AG08396 (cell line): ENCODE results near the gene MLC1.
A peak's percentile ranks its signal among the peaks of the same experiment; 100 is the strongest.

Source experiments
- DNase-seq: peaks from one replicate; pipeline ENCODE4 v3.0.0; 2012; ENCODE audit warnings: low spot score, mixed read lengths

MLC1 gene

DNA sequence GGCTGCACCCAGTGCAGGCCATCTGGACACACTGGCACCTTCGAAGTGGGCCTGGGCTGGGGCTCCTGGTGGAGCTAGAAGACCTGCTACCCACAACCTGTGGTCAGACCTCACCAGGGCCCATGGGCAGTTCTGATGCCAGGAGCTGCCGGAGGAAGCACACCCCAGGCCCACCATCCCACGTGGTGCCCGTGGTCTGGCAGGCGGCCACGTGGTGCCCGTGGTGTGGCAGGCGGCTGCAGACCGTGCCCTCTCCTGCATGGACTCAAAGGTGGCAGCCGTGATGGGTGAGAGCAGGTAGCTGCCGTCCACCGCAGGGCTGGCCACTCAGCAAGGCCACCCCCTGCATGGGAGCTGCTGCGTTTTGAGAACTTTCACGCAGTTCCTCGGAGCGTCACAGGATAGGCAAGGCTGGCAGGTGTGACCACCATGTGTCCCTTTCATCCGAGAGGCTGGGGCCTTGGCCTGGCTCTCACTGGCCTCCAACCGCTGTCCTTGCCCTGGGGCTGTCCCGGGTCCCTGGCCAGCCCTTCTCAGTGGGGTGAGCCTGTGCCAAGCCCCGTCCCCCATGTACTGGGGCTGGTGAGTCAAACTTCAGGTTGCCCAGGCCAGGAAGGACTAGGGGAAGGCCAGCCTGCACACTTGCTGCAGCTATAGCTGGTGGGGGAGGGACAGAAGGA, 68.8 kb downstream of the MLC1 start:
- DNase-seq: no peak

DNA sequence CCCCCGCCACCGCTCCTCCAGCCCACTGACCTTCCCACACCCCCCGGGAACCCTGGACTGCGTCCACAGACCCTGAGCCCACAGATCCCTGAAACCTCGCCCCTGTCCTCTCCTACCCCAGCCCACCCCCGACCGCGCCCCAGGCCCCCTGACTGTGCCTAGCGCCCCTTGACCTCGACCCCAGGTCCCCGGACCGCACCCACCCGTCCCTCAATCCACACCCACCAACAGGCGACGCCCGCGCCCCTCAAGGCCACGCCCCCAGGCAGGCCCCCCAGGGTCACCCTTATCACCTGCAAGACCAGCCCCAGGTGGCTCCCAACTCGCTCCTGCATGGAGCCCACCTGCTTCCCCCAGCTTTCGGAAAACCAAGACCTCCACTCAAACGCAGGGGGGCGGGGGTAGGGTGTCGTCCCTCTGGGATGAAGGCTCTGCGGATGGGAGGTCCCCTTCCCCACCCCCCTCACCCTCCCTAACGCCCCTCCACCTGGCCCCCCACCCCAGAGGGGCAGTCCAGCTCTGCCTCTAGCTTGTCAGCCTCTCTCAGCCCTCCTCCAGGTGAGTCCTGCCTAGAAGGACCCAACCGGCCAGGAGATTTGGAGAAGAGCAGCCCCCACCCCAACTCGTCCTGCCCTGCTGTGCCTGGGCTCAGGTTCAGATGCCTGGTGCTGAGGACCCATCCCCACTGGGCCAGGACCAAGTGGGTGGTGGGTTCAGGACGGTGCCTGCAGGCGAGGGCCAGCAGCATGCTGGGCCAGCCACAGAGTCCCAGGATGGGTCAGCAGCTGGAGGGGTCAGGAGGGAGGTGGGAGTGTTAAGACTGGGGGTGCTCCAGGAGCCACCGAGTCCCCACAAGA, 69.5 kb downstream of the MLC1 start:
- no peak for DNase-seq

GRCh38 chr22:50014655-50015401, 70.4 kb downstream of the MLC1 start:
- DNase-seq: no peak

- DNase-seq: no peak
Measured at GRCh38 chr22:50014053-50014501, 71.1 kb downstream of the MLC1 start.

GRCh38 chr22:50012211-50013181, 72.7 kb downstream of the MLC1 start, which contains the start of gene IL17REL:
TSS of gene IL17REL (minus strand) at chr22:50012765. CDS start at chr22:50012646, 119 bp downstream.
- peak; percentile 73 for DNase-seq

GRCh38 chr22:50011447-50012210, 73.6 kb downstream of the MLC1 start:
- no peak for DNase-seq

DNA sequence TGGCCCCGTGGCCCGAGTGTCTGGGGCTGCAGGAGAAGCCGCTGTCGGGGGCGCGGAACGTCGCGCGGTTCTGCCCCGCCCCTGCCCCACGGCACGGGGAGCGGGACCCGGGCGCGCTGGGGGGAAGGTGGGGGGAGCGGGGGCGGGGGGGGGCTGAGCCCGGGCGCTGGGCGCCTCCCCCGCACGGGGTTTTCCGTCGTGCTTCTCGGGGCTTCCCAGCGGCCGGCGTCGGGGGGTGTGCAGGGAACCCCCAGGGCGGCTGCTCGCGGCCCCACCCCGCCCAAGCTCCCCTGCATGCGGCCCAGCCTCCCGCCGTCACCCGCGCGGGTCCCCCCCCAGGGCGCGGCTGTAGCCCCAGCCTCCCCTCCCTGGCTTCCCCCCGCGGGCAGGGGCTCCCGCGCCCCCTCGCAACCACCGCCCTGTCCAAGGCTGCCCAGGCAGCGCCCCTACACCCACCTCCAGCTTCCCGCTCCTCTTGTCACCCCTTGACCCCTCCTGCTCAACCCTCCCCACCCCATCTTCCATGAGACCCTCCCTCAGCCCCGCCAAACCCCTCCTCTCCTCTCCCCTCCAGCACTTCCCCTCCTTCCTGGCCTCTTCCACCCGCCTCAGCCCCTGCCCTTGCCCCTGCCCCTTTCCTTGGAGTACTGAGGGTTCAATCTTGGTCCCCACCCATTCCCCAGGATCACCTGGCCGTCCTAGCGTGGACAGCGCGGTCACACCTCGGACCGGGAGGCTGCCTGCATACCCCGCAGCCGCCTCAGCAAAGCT, 74.4 kb downstream of the MLC1 start:
- no peak for DNase-seq

GRCh38 chr22:50009765-50010675, 75.2 kb downstream of the MLC1 start:
- DNase-seq: no peak
